Esophagus squamous epithelium (tissue), 5 donors: ENCODE data around the gene NOP53. TPM values are rescaled to one million over a fixed set of nuclear protein-coding genes. Genes with fewer than 3 reads are reported as not detected.

Source experiments
- DNase-seq: peaks from one replicate; lab custom pipeline; 2025; lab: John Stamatoyannopoulos, UW
- H3K27ac ChIP-seq, 4 donors: fragments of 200-600 bp; sonication (generic); one replicate each; pipeline ENCODE4 v1.5.1; 2016 to 2019; ENCODE audit warnings: mild to moderate bottlenecking in 1 of 4
- H3K27me3 ChIP-seq, 4 donors: fragments of 200-600 bp; sonication (generic); 1 replicate in 3 of 4; 2 replicates in 1 of 4; pipeline versions ENCODE4 v1.5.1 to v1.6.0; 2017 to 2021; ENCODE audit warnings: antibody characterized with exemption in 1 of 4
- H3K36me3 ChIP-seq, 3 donors: fragments of 200-600 bp; sonication (generic); one replicate each; pipeline ENCODE4 v1.5.1; 2016 to 2019
- H3K4me1 ChIP-seq, 3 donors: fragments of 200-600 bp; sonication (generic); one replicate each; pipeline ENCODE4 v1.5.1; 2017 to 2019
- H3K4me3 ChIP-seq, 4 donors: fragments of 200-600 bp; sonication (generic); 1 replicate in 3 of 4; 2 replicates in 1 of 4; pipeline ENCODE4 v1.5.1; 2016 to 2019; ENCODE audit warnings: mild to moderate bottlenecking in 2 of 4, moderate library complexity in 1 of 4
- H3K9me3 ChIP-seq, 3 donors: fragments of 200-600 bp; sonication (generic); one replicate each; pipeline ENCODE4 v1.5.1; 2016 to 2019
- POLR2A ChIP-seq, 4 donors: fragments of 450-650 bp; IDR thresholded peaks; one replicate each; pipeline ENCODE4 v1.6.1; 2017; ENCODE audit warnings: antibody characterized with exemption in 4 of 4, mild to moderate bottlenecking in 4 of 4, moderate library complexity in 3 of 4
- WGBS, 2 donors: methylation state at CpG; one replicate each; pipeline ENCODE4 v1.1.5; 2018; 5-methylcytosine and 5-hydroxymethylcytosine counted together
- intact Hi-C: fragments of 100-400 bp; cut with DNase I; formaldehyde crosslinking; loops from one replicate; pipeline ENCODE4 v1.15.0; 2022
- total RNA-seq, 4 donors: library from RNA; depleted of rRNA; stranded (reverse); fragments of >200 nt; gene quantifications; one replicate each; pipeline ENCODE4 v1.1.0, GENCODE V29; 2016
- TF ChIP-seq, protein P1 (sequence below), 6 experiments: fragments of 450-650 bp in 4 of 6; fragments of 200-600 bp in 2 of 6; sonication (generic) in 2 of 6; IDR thresholded peaks; one replicate each; pipeline ENCODE4 v1.5.1; 2016 to 2019; ENCODE audit warnings: antibody characterized with exemption in 6 of 6, mild to moderate bottlenecking in 4 of 6, moderate library complexity in 4 of 6
- donor health status: DM: yes; HTN: yes; CAD: no.

Gene NOP53
- total RNA-seq, 4 donors from 2014 or later: 118 to 522 (median 268) TPM

DNA sequence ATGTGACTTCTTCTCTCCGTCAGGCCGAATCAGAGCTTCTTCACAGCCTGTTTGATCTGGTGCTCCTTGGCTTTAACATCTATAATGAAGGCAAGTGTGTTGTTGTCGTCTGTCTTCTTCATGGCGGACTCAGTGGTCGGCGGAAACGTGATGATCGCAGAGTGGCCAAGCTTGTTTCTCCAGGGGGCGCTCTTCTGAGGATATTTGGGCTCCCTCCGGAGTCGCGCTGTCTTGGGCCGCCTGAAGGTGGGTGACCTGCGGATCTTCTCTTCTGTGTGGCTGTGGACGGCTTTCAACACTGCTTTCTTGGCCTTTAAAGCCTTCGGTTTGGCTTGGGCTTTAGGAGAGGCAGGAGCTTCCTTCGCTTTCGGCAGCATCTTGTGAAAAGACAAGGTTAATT, 49.2 kb downstream of the NOP53 start:
- TF ChIP-seq, protein P1, sequence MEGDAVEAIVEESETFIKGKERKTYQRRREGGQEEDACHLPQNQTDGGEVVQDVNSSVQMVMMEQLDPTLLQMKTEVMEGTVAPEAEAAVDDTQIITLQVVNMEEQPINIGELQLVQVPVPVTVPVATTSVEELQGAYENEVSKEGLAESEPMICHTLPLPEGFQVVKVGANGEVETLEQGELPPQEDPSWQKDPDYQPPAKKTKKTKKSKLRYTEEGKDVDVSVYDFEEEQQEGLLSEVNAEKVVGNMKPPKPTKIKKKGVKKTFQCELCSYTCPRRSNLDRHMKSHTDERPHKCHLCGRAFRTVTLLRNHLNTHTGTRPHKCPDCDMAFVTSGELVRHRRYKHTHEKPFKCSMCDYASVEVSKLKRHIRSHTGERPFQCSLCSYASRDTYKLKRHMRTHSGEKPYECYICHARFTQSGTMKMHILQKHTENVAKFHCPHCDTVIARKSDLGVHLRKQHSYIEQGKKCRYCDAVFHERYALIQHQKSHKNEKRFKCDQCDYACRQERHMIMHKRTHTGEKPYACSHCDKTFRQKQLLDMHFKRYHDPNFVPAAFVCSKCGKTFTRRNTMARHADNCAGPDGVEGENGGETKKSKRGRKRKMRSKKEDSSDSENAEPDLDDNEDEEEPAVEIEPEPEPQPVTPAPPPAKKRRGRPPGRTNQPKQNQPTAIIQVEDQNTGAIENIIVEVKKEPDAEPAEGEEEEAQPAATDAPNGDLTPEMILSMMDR (IDR thresholded peaks at IDR 0.05): no peak
- no peaks in the 10 kb centered on the region for H3K36me3 ChIP-seq
- H3K27ac ChIP-seq: no peak overlapping the region
- intact Hi-C loops: loop anchor here (10.0 kb wide), 1 partner anchor 360 kb away; no protein-coding TSS in a partner anchor
- DNase-seq: no peak
- WGBS, 2 donors: 83 to 85% methylated on average over 16 to 18 of the region's 18 CpGs
- peaks cover 0 to 12% (median 6%) of the 10 kb centered on the region in 3 donors for H3K4me1 ChIP-seq
- no peak overlapping the region for H3K4me3 ChIP-seq
- H3K9me3 ChIP-seq: no peaks in the 10 kb centered on the region
- peaks cover 0 to 7% (median 0%) of the 10 kb centered on the region in 4 donors for H3K27me3 ChIP-seq

DNA sequence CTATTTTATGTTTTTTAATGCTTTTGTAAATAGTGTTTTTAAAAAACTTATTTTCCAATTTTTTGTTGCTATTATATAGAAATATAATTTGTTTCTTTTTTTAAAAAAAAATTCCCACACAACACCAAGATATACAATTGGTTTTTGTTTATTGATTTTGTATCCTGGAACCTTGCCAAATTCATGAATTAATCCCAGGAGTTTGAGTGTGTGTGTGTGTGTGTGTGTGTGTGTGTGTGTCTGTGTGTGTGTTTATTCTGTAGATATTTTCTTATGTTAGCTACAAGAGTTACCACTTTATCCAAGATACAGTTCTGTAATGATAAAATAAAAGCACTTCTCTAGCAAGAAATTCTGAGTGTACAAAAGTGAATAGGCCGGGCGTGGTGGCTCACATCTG, 51.4 kb downstream of the NOP53 start:
- Histone ChIP-seq H3K4me3 (no peak overlapping the region), H3K36me3 (no peaks in the 10 kb centered on the region), H3K9me3 (no peaks in the 10 kb centered on the region), H3K27me3 (peaks cover 0 to 7% (median 0%) of the 10 kb centered on the region in 4 donors), H3K4me1 (no peaks in the 10 kb centered on the region), H3K27ac (no peak overlapping the region)
- no peak for TF ChIP-seq POLR2A (IDR thresholded peaks at IDR 0.05)
- TF ChIP-seq, protein P1 (IDR thresholded peaks at IDR 0.05): no peak
- WGBS, 2 donors: 63 to 66% methylated on average over 2 of the region's 2 CpGs
- intact Hi-C loops: loop anchor here (10.0 kb wide), 1 partner anchor 362 kb away; no protein-coding TSS in a partner anchor
- no peak for DNase-seq

GRCh38 chr19:47797996-47798903, 52.9 kb downstream of the NOP53 start:
- Histone ChIP-seq H3K4me3 (no peak overlapping the region), H3K27me3 (peaks cover 0 to 7% (median 0%) of the 10 kb centered on the region in 4 donors), H3K36me3 (no peaks in the 10 kb centered on the region), H3K9me3 (no peaks in the 10 kb centered on the region), H3K4me1 (no peaks in the 10 kb centered on the region), H3K27ac (no peak overlapping the region)
- no peak for DNase-seq
- intact Hi-C loops: loop anchor here (10.0 kb wide), 1 partner anchor 363 kb away; no protein-coding TSS in a partner anchor
- WGBS, 2 donors: 52 to 64% methylated on average over 13 to 14 of the region's 14 CpGs
- TF ChIP-seq POLR2A (IDR thresholded peaks at IDR 0.05): no peak
- TF ChIP-seq, protein P1 (IDR thresholded peaks at IDR 0.05): no peak

- H3K27ac ChIP-seq: no peak overlapping the region
- no peak for DNase-seq
- H3K4me3 ChIP-seq: no peak overlapping the region
- H3K36me3 ChIP-seq: no peaks in the 10 kb centered on the region
- peaks cover 0 to 7% (median 0%) of the 10 kb centered on the region in 4 donors for H3K27me3 ChIP-seq
- intact Hi-C loops: loop anchor here (10.0 kb wide), 1 partner anchor 364 kb away; no protein-coding TSS in a partner anchor
- no peak for TF ChIP-seq POLR2A (IDR thresholded peaks at IDR 0.05)
- TF ChIP-seq, protein P1 (IDR thresholded peaks at IDR 0.05): no peak
- H3K9me3 ChIP-seq: no peaks in the 10 kb centered on the region
- WGBS, 2 donors: 85 to 92% methylated on average over 4 of the region's 4 CpGs
- no peaks in the 10 kb centered on the region for H3K4me1 ChIP-seq
These were observed 53.5 kb downstream of the NOP53 start for GRCh38 chr19:47798904-47799266.

- intact Hi-C loops: no loop called here
- DNase-seq: no peak
- no peaks in the 10 kb centered on the region for H3K4me1 ChIP-seq
- WGBS, 2 donors: 80 to 86% methylated on average over 4 of the region's 4 CpGs
- H3K4me3 ChIP-seq: no peak overlapping the region
- H3K9me3 ChIP-seq: no peaks in the 10 kb centered on the region
- H3K27ac ChIP-seq: no peak overlapping the region
- no peak for TF ChIP-seq POLR2A (IDR thresholded peaks at IDR 0.05)
- TF ChIP-seq, protein P1 (IDR thresholded peaks at IDR 0.05): no peak
- H3K36me3 ChIP-seq: no peaks in the 10 kb centered on the region
- peaks cover 0 to 7% (median 0%) of the 10 kb centered on the region in 4 donors for H3K27me3 ChIP-seq
These were observed 55.9 kb downstream of the NOP53 start for GRCh38 chr19:47801270-47801669.
